ENCODE measurements around the gene PTPRT. TPM values are rescaled to one million over a fixed set of nuclear protein-coding genes. Genes with fewer than 3 reads are reported as not detected.

PTPRT gene
- total RNA-seq, 1 donor from 2014 or later, result 23.5 TPM

DNA sequence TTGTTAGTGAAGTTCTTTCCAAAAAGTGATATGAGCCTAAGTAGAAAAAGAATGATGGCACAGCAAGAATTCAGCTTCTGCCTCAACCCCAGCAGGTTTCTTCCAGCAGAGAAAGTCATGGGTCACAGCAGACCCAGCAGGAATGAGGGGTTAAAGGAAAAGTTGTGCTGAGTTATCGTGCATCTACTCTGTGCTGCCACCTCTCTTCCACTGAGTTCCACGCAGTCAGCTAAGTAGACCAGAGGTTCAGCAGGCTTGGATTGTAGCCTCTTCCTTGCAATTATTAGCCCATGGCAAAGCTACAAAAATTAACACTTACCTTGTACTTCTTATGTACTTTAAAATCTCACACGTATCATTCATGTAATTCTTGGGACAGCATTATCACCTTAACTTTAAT, 510.8 kb downstream of the PTPRT start:
- intact Hi-C loops (cut with DNase I), result no loop called here
- no peaks in the 10 kb centered on the region for H3K36me3 ChIP-seq
- no peaks in the 10 kb centered on the region for H3K27me3 ChIP-seq
- H3K9me3 ChIP-seq, result no peaks in the 10 kb centered on the region
- DNase-seq (ENCODE audit: low spot score in 2 of 2), result no peak
- H3K4me3 ChIP-seq, result no peak overlapping the region
- no peak overlapping the region for H3K27ac ChIP-seq
- H3K4me1 ChIP-seq, result no peaks in the 10 kb centered on the region
- TF ChIP-seq, protein P1, sequence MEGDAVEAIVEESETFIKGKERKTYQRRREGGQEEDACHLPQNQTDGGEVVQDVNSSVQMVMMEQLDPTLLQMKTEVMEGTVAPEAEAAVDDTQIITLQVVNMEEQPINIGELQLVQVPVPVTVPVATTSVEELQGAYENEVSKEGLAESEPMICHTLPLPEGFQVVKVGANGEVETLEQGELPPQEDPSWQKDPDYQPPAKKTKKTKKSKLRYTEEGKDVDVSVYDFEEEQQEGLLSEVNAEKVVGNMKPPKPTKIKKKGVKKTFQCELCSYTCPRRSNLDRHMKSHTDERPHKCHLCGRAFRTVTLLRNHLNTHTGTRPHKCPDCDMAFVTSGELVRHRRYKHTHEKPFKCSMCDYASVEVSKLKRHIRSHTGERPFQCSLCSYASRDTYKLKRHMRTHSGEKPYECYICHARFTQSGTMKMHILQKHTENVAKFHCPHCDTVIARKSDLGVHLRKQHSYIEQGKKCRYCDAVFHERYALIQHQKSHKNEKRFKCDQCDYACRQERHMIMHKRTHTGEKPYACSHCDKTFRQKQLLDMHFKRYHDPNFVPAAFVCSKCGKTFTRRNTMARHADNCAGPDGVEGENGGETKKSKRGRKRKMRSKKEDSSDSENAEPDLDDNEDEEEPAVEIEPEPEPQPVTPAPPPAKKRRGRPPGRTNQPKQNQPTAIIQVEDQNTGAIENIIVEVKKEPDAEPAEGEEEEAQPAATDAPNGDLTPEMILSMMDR (IDR thresholded peaks at IDR 0.05), result no peak

DNA sequence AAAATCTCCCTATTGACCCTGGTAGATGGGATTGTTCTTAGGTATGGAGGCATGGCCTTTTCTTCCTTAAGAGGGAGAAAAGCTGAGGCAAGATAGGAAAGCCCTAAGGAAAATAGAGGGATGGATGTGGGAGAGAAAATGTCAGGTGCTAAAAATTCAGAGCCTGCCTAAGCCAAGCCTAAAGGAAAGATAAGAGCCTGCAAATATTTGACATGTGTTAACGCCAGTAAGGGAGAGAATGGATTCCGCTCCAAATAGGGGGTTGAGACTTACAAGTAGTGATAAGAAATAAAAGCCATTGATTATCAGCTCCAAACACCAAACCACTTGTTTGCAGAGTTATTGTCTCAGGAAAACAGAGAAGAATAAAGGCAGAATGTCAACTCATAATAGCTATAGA, 533.6 kb downstream of the PTPRT start:
- Histone ChIP-seq H3K4me1 (no peaks in the 10 kb centered on the region), H3K36me3 (no peaks in the 10 kb centered on the region), H3K4me3 (no peak overlapping the region), H3K27ac (no peak overlapping the region), H3K9me3 (no peaks in the 10 kb centered on the region), H3K27me3 (no peaks in the 10 kb centered on the region)
- intact Hi-C loops (cut with DNase I), result no loop called here
- TF ChIP-seq, protein P1 (IDR thresholded peaks at IDR 0.05), result no peak
- no peak for DNase-seq (ENCODE audit: low spot score in 2 of 2)

DNA sequence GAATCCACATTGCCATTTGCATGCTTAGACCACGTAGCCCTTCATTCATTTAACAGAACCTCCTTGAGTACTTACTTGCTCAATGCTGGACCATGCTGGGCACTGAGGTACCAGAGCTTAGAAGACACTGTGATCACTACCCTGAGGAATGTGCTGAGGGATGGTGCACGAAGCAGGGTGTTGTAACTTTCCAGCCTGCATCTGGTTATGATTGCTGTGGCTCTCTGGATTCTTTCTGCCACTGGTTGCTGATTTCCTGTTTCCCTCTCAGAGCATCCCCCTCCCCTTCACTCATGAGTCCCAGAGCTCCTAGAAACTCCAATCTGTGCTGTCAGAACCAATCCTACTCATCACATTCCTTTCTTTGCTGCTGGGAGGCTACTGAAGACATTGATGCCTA, 537.4 kb downstream of the PTPRT start:
- intact Hi-C loops (cut with DNase I), result no loop called here
- no peaks in the 10 kb centered on the region for H3K27me3 ChIP-seq
- DNase-seq (ENCODE audit: low spot score in 2 of 2), result no peak
- H3K9me3 ChIP-seq, result no peaks in the 10 kb centered on the region
- H3K4me3 ChIP-seq, result no peak overlapping the region
- H3K4me1 ChIP-seq, result no peaks in the 10 kb centered on the region
- H3K36me3 ChIP-seq, result no peaks in the 10 kb centered on the region
- TF ChIP-seq, protein P1 (IDR thresholded peaks at IDR 0.05), result no peak
- H3K27ac ChIP-seq, result no peak overlapping the region

DNA sequence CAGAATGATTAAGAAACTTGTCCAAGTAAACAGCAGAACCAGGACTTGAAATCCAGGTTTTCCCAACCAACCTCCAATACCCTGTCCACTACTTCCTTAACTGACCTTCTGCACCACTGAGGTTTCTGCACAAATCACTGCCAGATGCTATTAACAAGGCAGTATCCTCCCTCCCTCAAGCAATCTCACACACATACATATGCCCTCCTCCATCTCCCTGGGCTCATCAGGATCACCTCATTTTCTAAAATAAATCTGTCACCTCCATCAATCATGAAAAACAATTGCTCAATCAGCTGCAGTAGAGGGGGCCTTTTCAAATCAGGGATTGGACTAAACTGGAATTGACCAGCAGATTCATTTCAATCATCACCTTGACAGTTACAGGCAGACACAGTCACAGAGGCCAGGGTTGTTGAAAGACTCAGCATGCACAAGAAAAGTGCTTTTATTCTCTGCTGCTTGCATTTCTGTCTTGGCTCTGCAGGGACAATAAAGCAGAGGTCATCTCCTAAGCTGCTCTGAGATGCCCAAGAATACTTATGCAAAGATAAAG, 539.4 kb downstream of the PTPRT start:
- Histone ChIP-seq H3K9me3 (no peaks in the 10 kb centered on the region), H3K36me3 (no peaks in the 10 kb centered on the region), H3K4me3 (no peak overlapping the region), H3K27ac (no peak overlapping the region), H3K27me3 (no peaks in the 10 kb centered on the region), H3K4me1 (no peaks in the 10 kb centered on the region)
- intact Hi-C loops (cut with DNase I), result no loop called here
- TF ChIP-seq, protein P1 (IDR thresholded peaks at IDR 0.05), result no peak
- DNase-seq (ENCODE audit: low spot score in 2 of 2), result no peak

DNA sequence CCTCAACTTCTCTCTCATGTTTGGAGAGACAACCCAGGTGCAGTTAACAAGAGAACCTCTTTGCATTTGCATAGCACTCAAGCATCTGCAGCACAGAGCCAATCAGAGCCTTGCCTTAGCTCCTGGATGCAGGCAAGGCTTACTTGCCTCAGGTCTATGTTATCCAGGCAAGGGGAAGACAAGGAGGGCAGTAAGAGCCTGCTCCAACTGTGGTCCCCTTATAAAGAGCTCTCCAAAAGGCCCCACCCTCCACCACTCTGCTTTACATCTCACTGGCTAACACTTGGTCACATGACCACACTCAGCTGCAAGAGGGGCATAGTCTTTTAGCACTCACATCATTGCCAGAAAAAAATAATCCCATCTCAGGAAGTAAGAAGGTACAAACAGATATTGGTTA, 540.0 kb downstream of the PTPRT start:
- TF ChIP-seq, protein P1 (IDR thresholded peaks at IDR 0.05), result no peak
- no peak overlapping the region for H3K27ac ChIP-seq
- H3K4me1 ChIP-seq, result no peaks in the 10 kb centered on the region
- no peaks in the 10 kb centered on the region for H3K36me3 ChIP-seq
- no peak overlapping the region for H3K4me3 ChIP-seq
- no peaks in the 10 kb centered on the region for H3K27me3 ChIP-seq
- intact Hi-C loops (cut with DNase I), result no loop called here
- no peaks in the 10 kb centered on the region for H3K9me3 ChIP-seq
- DNase-seq (ENCODE audit: low spot score in 2 of 2), result no peak

DNA sequence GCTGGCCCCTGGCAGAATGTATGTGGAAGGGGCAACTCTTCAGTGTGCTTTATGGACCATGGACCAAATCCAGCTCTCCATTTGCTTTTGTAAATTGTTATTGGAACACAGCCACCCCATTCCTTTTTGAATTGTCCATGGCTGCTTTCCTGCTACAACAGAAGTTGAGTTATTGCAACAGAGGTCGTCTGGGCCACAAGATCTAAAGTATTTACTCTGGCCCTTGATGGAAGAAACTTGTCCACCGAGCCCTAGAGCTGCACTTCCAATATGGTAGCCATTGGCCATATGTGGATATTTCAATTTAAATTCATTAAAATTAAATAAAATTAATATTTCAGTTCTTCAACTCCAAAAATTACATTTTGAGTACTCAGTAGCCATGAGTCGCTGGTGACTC, 543.5 kb downstream of the PTPRT start:
- TF ChIP-seq, protein P1 (IDR thresholded peaks at IDR 0.05), result no peak
- H3K4me3 ChIP-seq, result no peak overlapping the region

More for the DNA sequence above, 543.5 kb downstream of the PTPRT start:
- intact Hi-C loops (cut with DNase I), result no loop called here
- Histone ChIP-seq H3K27ac (no peak overlapping the region), H3K4me1 (no peaks in the 10 kb centered on the region), H3K27me3 (no peaks in the 10 kb centered on the region), H3K36me3 (no peaks in the 10 kb centered on the region), H3K9me3 (no peaks in the 10 kb centered on the region)
- no peak for DNase-seq (ENCODE audit: low spot score in 2 of 2)
